Keratinocyte (primary cell): ENCODE results near the gene ACACA. TPM values are rescaled to one million over a fixed set of nuclear protein-coding genes. Genes with fewer than 3 reads are reported as not detected.

Source experiments
- DNase-seq: peaks from one replicate; pipeline ENCODE4 v3.0.0-alpha.2; 2011; ENCODE audit warnings: low read depth, missing footprints, low spot score
- FAIRE-seq: peaks from 2 replicates; lab custom pipeline; 2011; peaks lifted over from hg19 to GRCh38; lab: Jason Lieb, UNC
- H2AFZ ChIP-seq: 2 replicates; pipeline ENCODE4 v1.6.0; 2012; ENCODE audit warnings: low read length, control low read depth, inconsistent platforms; ENCODE audit not compliant: control insufficient read depth
- H3K27ac ChIP-seq: 2 replicates; pipeline ENCODE4 v1.5.1; 2011; ENCODE audit warnings: low read length; ENCODE audit not compliant: control insufficient read depth, insufficient read depth
- H3K27me3 ChIP-seq: 3 replicates; pipeline ENCODE4 v1.6.0; 2011; ENCODE audit warnings: low read length; ENCODE audit not compliant: control insufficient read depth, insufficient read depth; ENCODE audit errors: extremely low read depth
- H3K36me3 ChIP-seq, 2 experiments: 2 replicates in 1 of 2; 3 replicates in 1 of 2; pipeline ENCODE4 v1.5.1; 2011; ENCODE audit warnings: low read length in 2 of 2, mild to moderate bottlenecking in 1 of 2; ENCODE audit not compliant: control insufficient read depth in 2 of 2, insufficient read depth in 2 of 2; ENCODE audit errors: extremely low read depth in 1 of 2
- H3K4me1 ChIP-seq: 3 replicates; pipeline ENCODE4 v1.5.1; 2011; ENCODE audit warnings: low read length; ENCODE audit not compliant: control insufficient read depth, insufficient read depth; ENCODE audit errors: extremely low read depth
- H3K4me2 ChIP-seq: 3 replicates; pipeline ENCODE4 v1.6.0; 2011; ENCODE audit warnings: low read depth, low read length; ENCODE audit not compliant: control insufficient read depth, insufficient read depth; ENCODE audit errors: extremely low read depth
- H3K4me3 ChIP-seq, 3 experiments: fragments of 200-600 bp in 1 of 3; sonication (generic) in 1 of 3; 2 replicates in 2 of 3; 3 replicates in 1 of 3; pipeline ENCODE4 v1.5.1; 2011 to 2016; ENCODE audit warnings: low read length in 3 of 3, mild to moderate bottlenecking in 3 of 3, control low read depth in 2 of 3, inconsistent platforms in 1 of 3, low read depth in 1 of 3, mixed read lengths in 1 of 3, mixed run types in 1 of 3, moderate library complexity in 1 of 3; ENCODE audit not compliant: control insufficient read depth in 2 of 3, insufficient read depth in 2 of 3; ENCODE audit errors: extremely low read depth in 1 of 3
- H3K79me2 ChIP-seq: 2 replicates; pipeline ENCODE4 v1.6.0; 2012; ENCODE audit warnings: low read length; ENCODE audit not compliant: control insufficient read depth, insufficient read depth
- H3K9ac ChIP-seq: 3 replicates; pipeline ENCODE4 v1.6.0; 2011; ENCODE audit warnings: low read length; ENCODE audit not compliant: control insufficient read depth, insufficient read depth; ENCODE audit errors: extremely low read depth
- H3K9me1 ChIP-seq: 3 replicates; pipeline ENCODE4 v1.6.0; 2011; ENCODE audit warnings: low read length; ENCODE audit not compliant: control insufficient read depth, insufficient read depth; ENCODE audit errors: extremely low read depth
- H3K9me3 ChIP-seq: 2 replicates; pipeline ENCODE4 v1.5.1; 2012; ENCODE audit warnings: low read depth, low read length; ENCODE audit not compliant: control insufficient read depth
- H4K20me1 ChIP-seq: 3 replicates; pipeline ENCODE4 v1.6.0; 2011; ENCODE audit warnings: low read length; ENCODE audit not compliant: control insufficient read depth, insufficient read depth; ENCODE audit errors: extremely low read depth
- CTCF ChIP-seq, 3 experiments: IDR thresholded peaks in 1 of 3; conservative IDR thresholded peaks in 1 of 3; optimal IDR thresholded peaks in 1 of 3; 2 replicates in 2 of 3; 3 replicates in 1 of 3; pipeline versions ENCODE3 to v1.5.1; 2011; ENCODE audit warnings: low read length in 3 of 3, mild to moderate bottlenecking in 3 of 3, moderate library complexity in 2 of 3, control low read depth in 1 of 3, inconsistent platforms in 1 of 3; ENCODE audit not compliant: insufficient read depth in 2 of 3; ENCODE audit errors: extremely low read depth in 1 of 3
- EZH2 ChIP-seq: IDR thresholded peaks from one replicate; pipeline ENCODE4 v1.6.1; 2012; ENCODE audit warnings: inconsistent platforms, mild to moderate bottlenecking, low read length, moderate library complexity
- dilution Hi-C: fragments of 300-500 bp; cut with MboI; formaldehyde crosslinking; loops from one replicate; pipeline ENCODE4 v1.7.0; 2020; ENCODE audit warnings: low sequenced_read_pairs; ENCODE audit not compliant: extremely low pct_ligation_motif_present
- polyA plus RNA-seq, 5 experiments: library from polyadenylated mRNA; depleted of rRNA in 3 of 5; stranded (reverse) in 3 of 5; stranded (forward) in 1 of 5; unstranded in 1 of 5; fragments of >200 nt; gene quantifications; 1 replicate in 1 of 5; 2 replicates in 3 of 5; 3 replicates in 1 of 5; pipeline versions ENCODE4 v1.2.1 to v1.2.3, GENCODE V29; 2011 to 2012; ENCODE audit warnings: missing spikeins in 2 of 5, low read depth in 1 of 5, low replicate concordance in 1 of 5

Gene ACACA
- polyA plus RNA-seq, 1 donor (not counting 4 experiments of a cell fraction or from before 2014, with no cell fraction given): 85.8 TPM

GRCh38 chr17:37280841-37281240 is 125.8 kb downstream of the ACACA start:
- Histone ChIP-seq H3K36me3 (peaks cover 4 to 16% of the 10 kb centered on the region in 2 experiments), H3K9me1 (no peaks in the 10 kb centered on the region), H3K9ac (no peak overlapping the region), H3K27me3 (no peaks in the 10 kb centered on the region), H3K79me2 (no peaks in the 10 kb centered on the region), H3K4me2 (no peak overlapping the region), H4K20me1 (no peaks in the 10 kb centered on the region), H3K4me3 (no peak overlapping the region), H2AFZ (no peak overlapping the region), H3K9me3 (no peaks in the 10 kb centered on the region), H3K4me1 (peaks cover 9% of the 10 kb centered on the region), H3K27ac (no peak overlapping the region)
- DNase-seq (no peak), FAIRE-seq (no peak)
- dilution Hi-C loops: no loop called here
- TF ChIP-seq CTCF (optimal IDR thresholded peaks at IDR 0.05 in 1 of 3, IDR thresholded peaks at IDR 0.05 in 1 of 3, conservative IDR thresholded peaks at IDR 0.05 in 1 of 3; ENCODE audit: extremely low read depth in 1 of 3, insufficient read depth in 2 of 3, low read length in 3 of 3): no peak
- no peak for TF ChIP-seq EZH2

- Histone ChIP-seq H3K4me3 (no peak overlapping the region), H3K4me1 (peaks cover 9% of the 10 kb centered on the region), H3K4me2 (no peak overlapping the region), H3K9me3 (no peaks in the 10 kb centered on the region), H3K9me1 (no peaks in the 10 kb centered on the region), H3K9ac (no peak overlapping the region), H3K36me3 (peaks cover 21 to 35% of the 10 kb centered on the region in 2 experiments), H3K27me3 (no peaks in the 10 kb centered on the region), H3K27ac (no peak overlapping the region), H4K20me1 (no peaks in the 10 kb centered on the region), H2AFZ (no peak overlapping the region), H3K79me2 (no peaks in the 10 kb centered on the region)
- dilution Hi-C loops: no loop called here
- no peak for TF ChIP-seq EZH2
- no peak for TF ChIP-seq CTCF (optimal IDR thresholded peaks at IDR 0.05 in 1 of 3, IDR thresholded peaks at IDR 0.05 in 1 of 3, conservative IDR thresholded peaks at IDR 0.05 in 1 of 3; ENCODE audit: extremely low read depth in 1 of 3, insufficient read depth in 2 of 3, low read length in 3 of 3)
- FAIRE-seq (no peak), DNase-seq (no peak)
Observed at GRCh38 chr17:37278247-37278894, 128.3 kb downstream of the ACACA start.
